HG02885 (cell line): Measurements from ENCODE around the gene S1PR1.
A peak's percentile ranks its signal among the peaks of the same experiment; 100 is the strongest.
"Not testable (repeated sequence)": the region's sequence is repeated elsewhere in the genome, so short reads cannot be mapped to it uniquely, and the experiment has no call there.

Source experiments
- ATAC-seq: cut with Tn5 transposase; IDR thresholded peaks from one replicate; pipeline ENCODE4 v1.9.1; 2021; ENCODE audit warnings: mild to moderate bottlenecking; ENCODE audit not compliant: unreplicated experiment, poor library complexity

S1PR1 gene

GRCh38 chr1:101219924-101220870 lies 16.6 kb upstream of the S1PR1 start:
- ATAC-seq, result no peak

GRCh38 chr1:101220906-101221305 lies 15.9 kb upstream of the S1PR1 start:
- ATAC-seq, result no peak

DNA sequence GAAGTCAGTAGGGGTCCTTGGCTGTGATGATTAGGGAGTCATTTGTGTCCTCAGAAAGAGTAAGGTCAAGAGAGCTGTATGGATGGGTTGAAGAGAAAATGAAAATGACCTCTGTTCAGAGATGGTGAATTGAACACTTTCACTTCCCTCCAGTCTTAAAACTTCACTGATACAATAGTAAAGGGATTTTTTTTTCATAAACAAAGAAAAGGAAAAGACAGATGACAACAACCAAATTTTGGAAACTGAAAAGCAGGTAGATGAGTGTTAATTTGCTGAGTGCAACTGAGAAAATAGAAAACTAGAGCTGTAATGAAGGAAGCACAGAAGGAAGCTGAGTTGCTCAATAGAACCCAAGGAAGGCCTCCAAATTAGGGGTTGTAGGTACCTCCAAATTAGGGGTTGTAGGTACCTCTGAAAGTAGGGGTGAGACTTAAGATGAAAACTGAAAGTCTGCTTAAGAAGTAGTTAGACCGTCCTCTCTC lies 14.8 kb upstream of the S1PR1 start:
- ATAC-seq, result peak; percentile 99

DNA sequence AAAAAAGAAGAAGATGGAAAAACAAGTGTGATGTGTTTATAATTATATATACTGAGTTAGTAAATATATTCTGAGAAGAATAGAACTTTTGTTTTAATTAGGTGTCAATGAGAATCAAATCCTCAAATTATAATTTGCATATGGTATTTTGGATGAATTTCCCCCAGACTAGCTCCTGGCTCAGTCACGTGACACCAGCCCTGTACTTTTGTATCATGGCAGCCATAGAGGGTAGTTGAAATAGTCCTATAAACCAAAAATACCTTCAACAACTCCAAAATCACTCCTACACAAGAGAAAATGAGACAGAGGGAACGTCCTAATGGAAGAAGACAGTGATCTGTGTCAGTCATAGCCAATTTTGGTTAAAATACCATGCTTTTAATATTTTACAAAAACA lies 9.0 kb upstream of the S1PR1 start:
- ATAC-seq, result no peak

GRCh38 chr1:101228424-101229134 lies 8.2 kb upstream of the S1PR1 start:
- no peak for ATAC-seq

DNA sequence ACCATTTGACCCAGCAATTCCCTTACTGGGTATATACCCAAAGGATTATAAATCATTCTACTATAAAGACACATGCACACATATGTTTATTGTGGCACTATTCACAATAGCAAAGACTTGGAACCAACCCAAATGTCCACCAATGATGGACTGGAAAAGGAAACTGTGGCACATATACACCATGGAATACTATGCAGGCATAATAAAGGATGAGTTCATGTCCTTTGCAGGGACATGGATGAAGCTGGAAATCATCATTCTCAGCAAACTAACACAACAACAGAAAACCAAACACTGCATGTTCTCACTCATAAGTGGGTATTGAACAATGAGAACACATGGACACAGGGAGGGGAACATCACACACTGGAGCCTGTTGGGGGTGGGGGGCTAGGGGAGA lies 4.6 kb upstream of the S1PR1 start:
- ATAC-seq, result not testable (repeated sequence)

DNA sequence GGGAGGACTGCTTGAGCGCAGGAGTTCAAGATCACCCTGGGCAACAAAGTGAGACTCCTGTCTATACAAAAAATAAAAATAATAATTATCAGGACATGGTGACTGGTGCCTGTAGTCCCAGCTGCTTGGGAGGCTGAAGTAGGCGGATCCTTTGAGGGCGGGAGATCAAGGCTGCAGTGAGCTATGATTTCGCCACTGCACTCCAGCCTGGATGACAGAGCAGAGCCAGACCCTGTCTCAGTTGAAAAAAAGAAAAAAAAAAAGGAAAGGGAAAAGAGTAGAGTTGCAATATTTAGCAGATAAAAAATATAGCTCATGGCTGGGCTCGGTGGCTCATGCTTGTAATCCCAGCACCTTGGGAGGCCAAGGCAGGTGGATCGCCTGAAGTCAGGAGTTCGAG lies 3.3 kb upstream of the S1PR1 start:
- ATAC-seq, result no peak

DNA sequence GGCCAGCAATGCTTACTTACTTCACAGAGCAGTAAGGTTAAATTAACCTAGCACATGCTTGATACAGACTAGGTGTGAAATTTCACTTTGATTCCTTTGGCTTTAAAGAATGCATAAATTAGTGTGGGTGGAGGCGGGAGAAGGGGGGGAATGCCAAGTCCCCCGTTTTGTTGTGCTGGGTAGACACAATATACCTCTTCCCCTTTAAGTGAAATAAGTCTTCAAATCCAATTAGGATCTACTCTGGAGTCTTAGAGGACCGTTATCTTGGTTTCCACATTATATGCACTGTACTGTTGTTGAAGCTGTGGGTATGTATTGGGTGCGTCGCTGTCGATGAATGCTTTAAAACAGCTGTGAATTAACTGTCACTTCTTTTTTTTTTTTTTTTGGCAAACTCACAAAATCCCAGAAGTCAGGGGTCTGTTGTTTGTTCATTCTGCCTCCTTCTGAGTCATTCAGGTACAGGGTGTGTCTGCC lies 1.6 kb upstream of the S1PR1 start:
- no peak for ATAC-seq

GRCh38 chr1:101235696-101236515 lies 913 bp upstream of the S1PR1 start:
- peak; percentile 63 for ATAC-seq

GRCh38 chr1:101237229-101237837 lies 514 bp downstream of the S1PR1 start:
- ATAC-seq, result no peak

GRCh38 chr1:101238031-101238628 lies 1.3 kb downstream of the S1PR1 start:
- ATAC-seq, result peak; percentile 21

GRCh38 chr1:101238681-101239094 lies 1.9 kb downstream of the S1PR1 start:
- ATAC-seq, result peak; percentile 33

DNA sequence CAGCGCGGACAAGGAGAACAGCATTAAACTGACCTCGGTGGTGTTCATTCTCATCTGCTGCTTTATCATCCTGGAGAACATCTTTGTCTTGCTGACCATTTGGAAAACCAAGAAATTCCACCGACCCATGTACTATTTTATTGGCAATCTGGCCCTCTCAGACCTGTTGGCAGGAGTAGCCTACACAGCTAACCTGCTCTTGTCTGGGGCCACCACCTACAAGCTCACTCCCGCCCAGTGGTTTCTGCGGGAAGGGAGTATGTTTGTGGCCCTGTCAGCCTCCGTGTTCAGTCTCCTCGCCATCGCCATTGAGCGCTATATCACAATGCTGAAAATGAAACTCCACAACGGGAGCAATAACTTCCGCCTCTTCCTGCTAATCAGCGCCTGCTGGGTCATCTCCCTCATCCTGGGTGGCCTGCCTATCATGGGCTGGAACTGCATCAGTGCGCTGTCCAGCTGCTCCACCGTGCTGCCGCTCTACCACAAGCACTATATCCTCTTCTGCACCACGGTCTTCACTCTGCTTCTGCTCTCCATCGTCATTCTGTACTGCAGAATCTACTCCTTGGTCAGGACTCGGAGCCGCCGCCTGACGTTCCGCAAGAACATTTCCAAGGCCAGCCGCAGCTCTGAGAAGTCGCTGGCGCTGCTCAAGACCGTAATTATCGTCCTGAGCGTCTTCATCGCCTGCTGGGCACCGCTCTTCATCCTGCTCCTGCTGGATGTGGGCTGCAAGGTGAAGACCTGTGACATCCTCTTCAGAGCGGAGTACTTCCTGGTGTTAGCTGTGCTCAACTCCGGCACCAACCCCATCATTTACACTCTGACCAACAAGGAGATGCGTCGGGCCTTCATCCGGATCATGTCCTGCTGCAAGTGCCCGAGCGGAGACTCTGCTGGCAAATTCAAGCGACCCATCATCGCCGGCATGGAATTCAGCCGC lies 2.5 kb downstream of the S1PR1 start:
- no peak for ATAC-seq

DNA sequence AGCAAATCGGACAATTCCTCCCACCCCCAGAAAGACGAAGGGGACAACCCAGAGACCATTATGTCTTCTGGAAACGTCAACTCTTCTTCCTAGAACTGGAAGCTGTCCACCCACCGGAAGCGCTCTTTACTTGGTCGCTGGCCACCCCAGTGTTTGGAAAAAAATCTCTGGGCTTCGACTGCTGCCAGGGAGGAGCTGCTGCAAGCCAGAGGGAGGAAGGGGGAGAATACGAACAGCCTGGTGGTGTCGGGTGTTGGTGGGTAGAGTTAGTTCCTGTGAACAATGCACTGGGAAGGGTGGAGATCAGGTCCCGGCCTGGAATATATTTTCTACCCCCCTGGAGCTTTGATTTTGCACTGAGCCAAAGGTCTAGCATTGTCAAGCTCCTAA lies 3.2 kb downstream of the S1PR1 start:
- ATAC-seq, result no peak

GRCh38 chr1:101241485-101242225 lies 4.8 kb downstream of the S1PR1 start:
- ATAC-seq, result peak; percentile 32

DNA sequence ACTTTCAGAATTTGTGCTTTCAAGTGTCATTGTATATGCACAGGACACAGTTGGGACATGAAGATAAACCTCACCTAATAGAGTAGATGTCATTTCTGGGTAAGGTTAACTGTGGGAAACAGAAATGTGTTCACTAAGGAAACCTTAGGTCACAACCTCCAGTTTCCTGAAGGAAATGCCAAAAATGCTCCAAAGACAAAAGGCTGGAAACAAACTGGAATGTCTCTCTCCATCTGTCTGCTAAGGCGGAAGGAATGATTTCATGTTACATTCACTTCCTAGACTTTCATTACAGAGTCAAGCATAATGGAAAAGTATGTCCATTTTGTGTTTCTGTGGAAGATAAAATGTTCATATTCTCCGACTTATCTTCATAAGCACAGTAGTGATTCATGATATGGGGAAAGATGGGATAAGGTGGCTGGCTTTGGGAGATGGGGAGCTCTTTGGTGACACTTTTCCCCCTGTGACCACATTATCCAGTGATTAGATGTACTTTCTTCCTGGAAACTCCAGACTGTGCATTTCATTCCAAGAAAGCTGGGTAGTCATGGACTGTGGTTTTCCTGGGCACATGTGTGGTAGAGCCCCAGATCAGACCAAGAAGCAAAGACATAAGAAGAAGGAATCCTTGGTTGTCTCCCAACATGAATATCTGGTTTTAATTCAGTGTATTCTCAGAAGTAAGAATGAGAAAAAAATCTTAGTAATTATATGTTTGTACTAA lies 5.7 kb downstream of the S1PR1 start:
- ATAC-seq, result no peak

- ATAC-seq, result no peak
Observed at GRCh38 chr1:101243751-101244150, 6.9 kb downstream of the S1PR1 start.
